DMS114 treated with DMSO at 0.1 percent for 48 hours (cell line): ENCODE data around the gene SESN3.
"Not testable (repeated sequence)": the region's sequence is repeated elsewhere in the genome, so short reads cannot be mapped to it uniquely, and the experiment has no call there.

Experiments used
- DNase-seq: peaks from one replicate; lab custom pipeline; 2025; ENCODE audit not compliant: unreplicated experiment; lab: John Stamatoyannopoulos, UW

Gene SESN3

DNA sequence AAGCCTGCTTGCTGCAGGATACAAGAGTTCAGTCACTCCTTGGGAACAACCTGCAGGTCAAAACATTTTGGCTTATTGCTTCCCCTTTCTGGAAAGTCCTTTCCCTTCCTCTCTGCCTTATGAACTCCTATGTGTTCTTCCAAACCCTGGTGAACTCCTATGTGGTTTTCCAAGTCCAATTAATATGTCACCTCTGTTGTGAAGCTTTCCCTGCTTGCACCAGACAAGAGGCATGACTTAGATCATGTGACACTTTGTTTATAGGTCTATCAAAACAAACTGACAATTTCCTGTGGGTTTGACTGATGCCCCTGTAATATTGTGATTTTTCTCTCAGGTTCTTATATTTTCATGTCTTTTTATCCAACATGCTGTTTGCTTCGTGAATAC, 77.2 kb downstream of the SESN3 start:
- DNase-seq: no peak

GRCh38 chr11:95152876-95153856, 77.8 kb downstream of the SESN3 start:
- DNase-seq: no peak

DNA sequence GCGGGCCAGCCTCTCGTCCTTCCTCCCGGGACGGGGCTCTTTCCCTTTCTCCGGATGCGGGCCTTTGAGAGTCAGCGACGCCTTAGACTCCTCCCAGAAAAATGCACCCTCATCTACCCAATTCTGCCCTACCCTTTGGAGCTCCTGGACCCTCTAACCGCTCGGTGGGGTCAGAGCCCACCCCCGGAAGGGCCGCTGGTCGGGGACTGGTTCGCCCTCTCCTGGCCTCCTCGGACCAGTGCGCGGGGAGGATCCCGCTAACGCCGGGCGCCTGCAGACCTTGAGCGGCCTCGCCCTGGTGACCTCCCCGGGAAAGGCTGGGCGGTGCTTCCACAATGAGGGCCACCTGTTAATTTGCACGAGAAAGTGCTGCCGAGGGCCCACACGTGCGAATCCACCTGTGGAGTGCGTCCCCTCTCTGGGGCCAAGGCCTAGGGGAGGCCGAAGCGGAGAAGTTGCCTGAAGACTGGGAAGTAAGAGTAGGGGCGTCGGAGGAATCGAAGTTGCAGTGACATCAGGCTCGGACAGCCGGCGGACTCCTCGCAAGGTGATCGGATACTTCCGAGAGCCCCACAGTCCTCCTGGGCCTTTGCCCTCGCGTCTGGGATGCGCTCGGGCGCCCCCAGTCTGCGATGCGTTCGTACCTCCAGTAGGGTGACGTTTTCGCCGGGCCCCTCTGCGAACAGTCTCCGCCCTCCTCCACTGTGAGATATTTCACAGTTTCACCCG, 79.9 kb downstream of the SESN3 start:
- DNase-seq: peak; percentile 74

GRCh38 chr11:95149651-95150364, 81.2 kb downstream of the SESN3 start:
- DNase-seq: no peak

- DNase-seq: no peak
These were observed 82.1 kb downstream of the SESN3 start for GRCh38 chr11:95148938-95149337.

DNA sequence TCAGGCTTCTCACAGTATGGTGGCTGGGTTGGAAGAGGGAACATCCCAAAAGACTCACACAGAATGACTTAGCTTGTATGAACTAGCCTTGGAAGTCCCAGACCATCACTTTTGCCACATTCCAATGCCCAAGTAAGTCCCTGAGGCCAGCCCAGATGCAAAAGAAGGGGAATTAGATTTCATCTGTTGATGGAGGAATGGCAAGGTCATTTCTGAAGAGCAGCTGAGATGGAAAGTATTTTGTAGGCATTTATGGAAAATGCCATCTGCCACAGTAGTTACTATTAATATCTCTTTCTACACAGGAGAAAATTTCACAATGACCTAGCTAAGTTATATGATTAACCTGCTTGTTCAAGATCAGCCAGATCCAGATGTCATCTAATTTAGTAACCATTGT, 82.6 kb downstream of the SESN3 start:
- DNase-seq: no peak

GRCh38 chr11:95147364-95147905, 83.6 kb downstream of the SESN3 start:
- no peak for DNase-seq

GRCh38 chr11:95145430-95146060, 85.5 kb downstream of the SESN3 start:
- no peak for DNase-seq

GRCh38 chr11:95144313-95145235, 86.4 kb downstream of the SESN3 start:
- no peak for DNase-seq

DNA sequence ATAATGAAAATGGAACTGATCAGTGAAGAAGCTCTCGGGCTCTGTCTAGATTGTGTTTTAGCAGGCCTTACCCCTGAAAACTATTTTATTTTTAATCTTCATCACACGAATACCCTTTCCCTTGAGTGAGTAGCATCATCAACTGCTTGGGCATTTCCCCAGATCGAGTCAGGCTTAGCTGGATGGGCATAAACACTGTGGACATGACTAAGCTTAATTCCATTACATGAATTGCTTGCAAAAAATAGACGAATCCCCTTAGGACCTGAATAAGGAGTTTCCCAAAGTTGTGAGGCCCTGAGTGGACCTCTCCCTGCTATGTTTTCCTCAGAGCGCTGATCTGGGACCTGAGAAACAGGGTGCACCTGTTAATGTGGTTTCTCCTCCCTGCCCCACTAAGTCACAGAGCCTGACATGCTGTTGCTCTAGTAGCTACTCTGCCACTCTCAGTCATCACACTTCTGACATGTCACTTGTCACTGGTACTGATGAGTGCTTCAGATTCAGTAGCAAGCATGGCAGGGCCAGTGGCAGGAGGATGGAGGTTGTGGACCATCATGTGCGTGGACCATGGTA, 87.8 kb downstream of the SESN3 start:
- DNase-seq: no peak

DNA sequence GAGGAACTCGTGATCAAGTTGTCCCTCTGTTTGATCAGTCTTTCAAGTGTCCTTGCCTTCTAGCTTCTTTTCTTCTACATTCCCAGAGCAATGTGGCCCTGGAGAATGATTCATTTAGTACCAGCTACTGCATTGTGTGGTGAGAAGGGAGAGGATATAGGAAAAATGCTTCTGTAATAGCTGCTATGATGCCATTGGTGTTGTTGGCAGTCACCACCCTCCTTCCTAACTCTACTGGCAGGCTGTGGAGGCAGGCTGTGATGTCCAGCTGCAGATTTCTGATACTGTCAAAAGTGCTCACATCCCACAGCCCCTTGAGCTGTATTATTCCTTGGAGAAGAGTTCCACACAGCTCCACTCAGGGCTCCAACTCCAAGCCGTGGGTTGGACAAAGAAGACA, 88.6 kb downstream of the SESN3 start:
- DNase-seq: no peak

DNA sequence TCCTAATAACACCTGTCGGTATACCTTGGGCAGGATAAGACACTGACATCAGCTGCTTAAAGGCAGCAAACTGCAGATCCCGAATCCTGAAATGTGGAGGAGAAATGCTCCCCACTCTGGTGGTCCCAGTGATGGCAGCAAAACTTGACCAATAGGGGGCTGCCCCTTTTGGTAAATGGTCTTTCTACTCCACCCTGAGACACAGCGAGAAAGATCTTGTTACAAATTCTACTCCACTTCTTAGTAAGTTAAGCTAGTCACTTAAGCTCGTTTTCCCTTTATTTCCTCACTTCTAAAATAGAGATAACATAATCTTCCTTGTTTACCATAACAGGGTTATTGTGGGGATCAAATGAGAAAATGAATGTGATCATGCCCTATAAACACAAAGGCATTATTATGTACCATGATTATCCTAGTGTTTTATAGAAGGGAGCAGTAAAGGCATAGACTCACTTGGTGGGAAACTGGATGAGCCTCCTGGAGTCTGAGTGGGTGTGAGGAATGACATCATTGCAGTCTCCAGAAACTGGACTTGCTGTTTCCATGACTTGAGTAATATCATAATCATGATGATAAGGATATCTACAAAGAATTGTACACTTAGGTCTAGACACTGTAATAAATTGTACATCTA, 90.5 kb downstream of the SESN3 start:
- DNase-seq: no peak

DNA sequence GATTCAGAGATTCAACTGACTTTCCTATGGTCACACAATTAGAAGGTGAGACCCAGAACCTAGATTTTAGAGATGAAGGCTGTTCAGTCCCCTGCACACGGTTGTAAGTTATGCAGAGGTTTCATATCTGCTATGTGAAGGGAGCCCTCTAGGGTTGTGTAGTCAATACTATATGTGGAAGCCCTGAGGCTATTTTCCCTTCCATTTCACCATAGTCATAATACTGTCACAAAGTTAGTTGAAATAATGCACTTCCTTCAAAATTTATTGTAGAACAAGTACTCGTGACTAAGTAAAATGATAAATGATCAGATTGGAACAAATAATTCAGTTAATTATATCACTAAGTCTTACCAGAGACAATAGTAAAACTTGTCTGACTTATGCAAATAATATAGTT, 92.6 kb downstream of the SESN3 start:
- no peak for DNase-seq

DNA sequence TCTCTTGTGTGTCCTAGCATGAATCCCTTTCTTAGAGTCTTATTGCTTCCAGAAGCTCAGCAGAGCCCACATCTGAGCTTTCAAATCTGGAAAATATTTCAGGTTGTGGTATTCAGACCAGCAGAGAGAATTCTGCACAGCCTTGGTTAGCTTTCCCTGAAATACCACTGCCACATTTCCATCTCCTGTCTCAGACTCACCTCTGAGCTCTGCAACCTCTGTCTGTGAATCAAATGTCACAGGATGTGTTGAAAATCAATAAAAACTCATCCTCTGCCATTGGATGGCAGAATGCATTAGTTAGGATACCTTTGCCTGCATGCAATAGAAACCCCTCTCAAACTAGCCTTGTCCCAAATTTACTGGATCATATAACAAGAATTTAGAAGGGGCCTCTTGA, 93.7 kb downstream of the SESN3 start:
- no peak for DNase-seq

DNA sequence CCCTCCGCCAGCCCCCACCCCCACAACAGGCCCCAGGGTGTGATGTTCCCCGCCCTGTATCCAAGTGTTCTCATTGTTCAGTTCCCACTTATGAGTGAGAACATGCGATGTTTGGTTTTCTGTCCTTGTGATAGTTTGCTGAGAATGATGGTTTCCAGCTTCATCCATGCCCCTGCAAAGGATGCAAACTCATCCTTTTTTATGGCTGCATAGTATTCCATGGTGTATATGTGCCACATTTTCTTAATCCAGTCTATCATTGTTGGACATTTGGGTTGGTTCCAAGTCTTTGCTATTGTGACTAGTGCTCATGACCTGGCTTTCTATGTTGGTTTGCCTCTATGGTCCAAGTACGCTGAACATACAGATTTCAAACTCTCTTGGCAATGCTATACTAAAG, 94.3 kb downstream of the SESN3 start:
- DNase-seq: not testable (repeated sequence)

- DNase-seq: no peak
These were observed 95.1 kb downstream of the SESN3 start for GRCh38 chr11:95135880-95136279.

DNA sequence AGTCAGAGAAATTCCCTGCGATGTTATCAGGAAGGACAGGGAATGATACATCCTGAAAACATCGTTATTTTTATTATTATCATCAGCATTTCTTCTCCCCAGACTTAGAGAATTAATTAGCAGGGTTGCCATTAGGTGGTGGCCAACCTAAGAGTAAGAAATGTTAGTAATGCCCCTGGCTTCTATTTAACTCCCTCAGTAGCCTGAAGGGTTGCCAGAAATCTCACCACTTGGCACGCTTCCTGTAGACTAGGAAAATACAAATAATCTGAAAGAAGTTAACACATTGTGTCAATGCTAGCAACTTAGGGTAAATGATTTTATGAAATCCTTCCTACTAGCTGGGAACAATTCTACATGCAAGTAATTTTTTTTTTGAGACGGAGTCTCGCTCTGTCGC, 95.8 kb downstream of the SESN3 start:
- no peak for DNase-seq

GRCh38 chr11:95134491-95134890, 96.5 kb downstream of the SESN3 start:
- no peak for DNase-seq

DNA sequence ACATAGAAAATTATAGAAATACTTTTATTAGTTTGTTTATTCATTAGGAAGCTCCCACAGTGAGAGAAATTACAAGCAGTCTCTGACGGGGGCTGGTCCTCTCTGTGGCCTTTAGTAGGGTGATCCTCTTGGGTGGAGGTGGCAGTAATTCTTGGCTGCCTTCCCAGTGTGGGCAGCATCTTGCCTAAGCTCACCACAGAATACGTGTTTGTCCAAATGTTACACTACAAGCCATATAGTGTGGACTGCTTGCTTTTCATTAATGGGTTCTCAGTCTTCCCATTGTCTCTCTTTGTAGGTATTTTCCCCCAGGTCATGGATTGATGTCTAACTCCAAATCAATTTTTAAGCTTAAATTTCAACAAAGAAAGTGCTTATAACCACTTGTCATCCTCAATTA, 98.0 kb downstream of the SESN3 start:
- DNase-seq: no peak
